GM19023 (cell line): ENCODE data around the gene UNC119B.

ENCODE experiments used
- ATAC-seq: cut with Tn5 transposase; IDR thresholded peaks from one replicate; pipeline ENCODE4 v1.9.1; 2021; ENCODE audit warnings: mild to moderate bottlenecking, moderate library complexity; ENCODE audit not compliant: unreplicated experiment

UNC119B gene

GRCh38 chr12:120761519-120761934 is 51.3 kb downstream of the UNC119B start:
- ATAC-seq = no peak

- no peak for ATAC-seq
Observed at GRCh38 chr12:120762086-120762485, 51.8 kb downstream of the UNC119B start.

GRCh38 chr12:120763250-120763649 is 53.0 kb downstream of the UNC119B start:
- no peak for ATAC-seq

GRCh38 chr12:120764816-120765215 is 54.6 kb downstream of the UNC119B start:
- no peak for ATAC-seq

- ATAC-seq = no peak
Observed at GRCh38 chr12:120766566-120766965, 56.3 kb downstream of the UNC119B start.

- ATAC-seq = no peak
Observed at GRCh38 chr12:120767071-120768024, 57.1 kb downstream of the UNC119B start.

GRCh38 chr12:120771097-120771496 is 60.8 kb downstream of the UNC119B start:
- no peak for ATAC-seq
